Measurements from ENCODE around the gene PBXIP1. TPM values are rescaled to one million over a fixed set of nuclear protein-coding genes. Genes with fewer than 3 reads are reported as not detected.

Gene PBXIP1
- total and polyA plus RNA-seq, 7 donors: 13.6 to 149 (median 77.7) TPM

DNA sequence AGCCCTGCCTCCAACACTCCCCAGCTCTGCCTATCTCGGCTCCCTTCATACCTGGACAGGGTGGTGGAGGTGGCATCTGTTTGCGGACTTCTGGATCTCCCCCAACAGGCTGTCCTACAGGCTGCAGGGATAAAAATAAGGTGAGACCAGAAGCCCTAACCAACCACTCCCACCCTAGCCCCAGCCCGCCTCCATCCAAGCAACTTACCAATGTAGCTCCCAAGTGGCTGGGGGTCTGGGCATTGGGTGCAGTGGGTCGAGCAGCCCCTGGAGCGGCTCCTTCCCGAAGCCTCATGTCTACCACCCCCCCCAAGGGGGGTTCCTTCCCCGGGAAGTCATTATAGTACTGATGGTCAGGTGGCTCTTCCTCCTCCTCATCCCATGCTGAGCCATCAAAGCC is 10.2 kb upstream of the PBXIP1 start:
- no peaks in the 10 kb centered on the region for H3K27me3 ChIP-seq (ENCODE audit: insufficient read depth in 3 of 3, low read length in 2 of 3)
- peaks cover 0 to 66% of the 10 kb centered on the region in 2 donors for H3K36me3 ChIP-seq (ENCODE audit: insufficient read depth in 1 of 2, low read depth in 1 of 2)
- peaks cover 39% of the 10 kb centered on the region for H3K4me1 ChIP-seq
- no peaks in the 10 kb centered on the region for H3K9me3 ChIP-seq
- TF ChIP-seq, protein P1, sequence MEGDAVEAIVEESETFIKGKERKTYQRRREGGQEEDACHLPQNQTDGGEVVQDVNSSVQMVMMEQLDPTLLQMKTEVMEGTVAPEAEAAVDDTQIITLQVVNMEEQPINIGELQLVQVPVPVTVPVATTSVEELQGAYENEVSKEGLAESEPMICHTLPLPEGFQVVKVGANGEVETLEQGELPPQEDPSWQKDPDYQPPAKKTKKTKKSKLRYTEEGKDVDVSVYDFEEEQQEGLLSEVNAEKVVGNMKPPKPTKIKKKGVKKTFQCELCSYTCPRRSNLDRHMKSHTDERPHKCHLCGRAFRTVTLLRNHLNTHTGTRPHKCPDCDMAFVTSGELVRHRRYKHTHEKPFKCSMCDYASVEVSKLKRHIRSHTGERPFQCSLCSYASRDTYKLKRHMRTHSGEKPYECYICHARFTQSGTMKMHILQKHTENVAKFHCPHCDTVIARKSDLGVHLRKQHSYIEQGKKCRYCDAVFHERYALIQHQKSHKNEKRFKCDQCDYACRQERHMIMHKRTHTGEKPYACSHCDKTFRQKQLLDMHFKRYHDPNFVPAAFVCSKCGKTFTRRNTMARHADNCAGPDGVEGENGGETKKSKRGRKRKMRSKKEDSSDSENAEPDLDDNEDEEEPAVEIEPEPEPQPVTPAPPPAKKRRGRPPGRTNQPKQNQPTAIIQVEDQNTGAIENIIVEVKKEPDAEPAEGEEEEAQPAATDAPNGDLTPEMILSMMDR (IDR thresholded peaks at IDR 0.05): no peak
- intact Hi-C loops (cut with DNase I): no loop called here
- peak overlapping the region; percentile 60 for H3K27ac ChIP-seq
- DNase-seq: no peak
- H3K4me3 ChIP-seq: no peak overlapping the region
- 82 to 88% (median 82%) methylated on average over 7 of the region's 7 CpGs for WGBS, 3 donors
- no peak for ATAC-seq

DNA sequence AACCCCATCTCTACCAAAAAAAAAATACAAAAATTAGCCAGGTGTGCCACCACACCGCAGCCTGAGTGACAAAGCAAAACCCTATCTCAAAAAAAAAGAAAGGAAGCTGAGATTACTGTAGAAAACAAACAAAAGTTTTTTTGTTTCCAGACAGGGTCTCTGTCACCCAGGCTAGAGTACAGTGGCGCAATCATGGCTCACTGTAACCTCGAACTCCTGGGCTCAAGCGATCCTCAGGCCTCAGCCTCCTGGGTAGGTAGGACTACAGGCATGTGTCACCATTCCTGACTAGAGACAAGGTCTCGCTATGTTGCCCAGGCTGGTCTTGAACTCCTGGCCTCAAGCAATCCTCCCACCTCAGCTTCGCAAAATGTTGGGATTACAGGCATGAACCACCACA is 8.5 kb upstream of the PBXIP1 start:
- Histone ChIP-seq H3K4me1 (peaks cover 30% of the 10 kb centered on the region), H3K36me3 (ENCODE audit: insufficient read depth in 1 of 2, low read depth in 1 of 2) (peaks cover 0 to 69% of the 10 kb centered on the region in 2 donors)
- WGBS, 3 donors: 84 to 95% (median 89%) methylated on average over 6 of the region's 6 CpGs

DNA sequence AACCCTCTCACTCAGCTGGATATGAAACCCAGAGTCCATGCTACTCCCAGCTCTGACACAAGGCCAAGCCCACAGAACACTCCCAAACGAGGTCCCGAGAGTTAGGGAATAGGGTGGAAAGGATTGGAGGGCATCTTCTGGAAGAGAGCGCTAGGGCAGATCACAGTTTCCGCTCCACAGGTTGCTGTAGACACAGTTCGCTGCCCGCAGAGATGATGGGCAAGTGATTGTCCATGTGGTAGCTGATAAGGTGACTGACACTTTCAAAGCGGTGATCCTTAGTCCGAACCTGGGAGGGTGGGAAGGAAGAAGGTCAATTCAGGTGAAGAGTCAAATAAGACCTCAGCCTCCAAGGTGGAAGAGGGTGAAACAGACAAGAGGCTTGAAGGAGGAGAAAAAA is 7.7 kb upstream of the PBXIP1 start:
- H3K4me3 ChIP-seq: peak overlapping the region; percentile 76
- H3K27me3 ChIP-seq (ENCODE audit: insufficient read depth in 3 of 3, low read length in 2 of 3): no peaks in the 10 kb centered on the region
- H3K36me3 ChIP-seq (ENCODE audit: insufficient read depth in 1 of 2, low read depth in 1 of 2): peaks cover 0 to 69% of the 10 kb centered on the region in 2 donors
- WGBS, 3 donors: 74 to 84% (median 75%) methylated on average over 8 of the region's 8 CpGs
- TF ChIP-seq, protein P1 (IDR thresholded peaks at IDR 0.05): no peak
- intact Hi-C loops (cut with DNase I): loop anchor here (2.0 to 5.0 kb wide), 2 partner anchors 39 to 53 kb away; partner anchors contain the start of gene ZBTB7B (in 1 of the 2)
- DNase-seq (peak; percentile 4 to 33), ATAC-seq (no peak)
- peaks cover 30% of the 10 kb centered on the region for H3K4me1 ChIP-seq
- peak overlapping the region; percentile 23 for H3K27ac ChIP-seq
- no peaks in the 10 kb centered on the region for H3K9me3 ChIP-seq

More for the DNA sequence above, 8.5 kb upstream of the PBXIP1 start:
- peak; percentile 2 to 9 for DNase-seq
- TF ChIP-seq, protein P1 (IDR thresholded peaks at IDR 0.05): no peak
- no peaks in the 10 kb centered on the region for H3K27me3 ChIP-seq (ENCODE audit: insufficient read depth in 3 of 3, low read length in 2 of 3)
- intact Hi-C loops (cut with DNase I): loop anchor here in 1 of 2 donors (5.0 kb wide), 1 partner anchor 38 kb away; the partner anchor contains the start of gene ZBTB7B
- H3K27ac ChIP-seq: peak overlapping the region; percentile 23
- no peaks in the 10 kb centered on the region for H3K9me3 ChIP-seq
- no peak for ATAC-seq
- no peak overlapping the region for H3K4me3 ChIP-seq

DNA sequence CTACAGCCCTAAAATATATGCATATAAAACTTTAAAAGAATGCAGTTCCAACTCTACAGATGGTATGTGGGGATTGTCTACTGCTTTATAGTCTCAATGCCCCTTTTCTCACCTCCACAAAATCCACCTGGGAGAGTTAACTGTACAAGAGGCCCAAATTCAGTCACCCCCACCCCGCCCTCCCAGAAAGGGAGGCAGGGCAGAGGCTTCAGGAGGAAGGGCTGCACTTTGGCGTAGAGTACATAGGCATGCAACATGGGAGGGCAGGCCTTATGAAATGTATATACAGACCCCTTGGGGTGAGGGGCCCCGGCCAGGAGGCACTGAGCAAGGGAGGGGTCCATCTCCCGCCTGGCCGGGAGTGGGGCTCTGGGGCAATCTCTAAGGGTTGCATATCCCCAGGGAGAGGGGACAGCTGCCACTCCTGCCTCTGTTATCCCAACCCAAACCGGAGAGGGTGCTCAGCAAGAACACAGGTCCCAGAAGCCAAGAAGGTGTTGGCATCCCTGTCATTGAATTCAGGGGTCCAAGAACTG is 7.0 kb upstream of the PBXIP1 start:
- Histone ChIP-seq H3K27ac (peak overlapping the region; percentile 93), H3K4me3 (peak overlapping the region; percentile 76), H3K9me3 (no peaks in the 10 kb centered on the region), H3K36me3 (ENCODE audit: insufficient read depth in 1 of 2, low read depth in 1 of 2) (peaks cover 0 to 70% of the 10 kb centered on the region in 2 donors), H3K27me3 (ENCODE audit: insufficient read depth in 3 of 3, low read length in 2 of 3) (no peaks in the 10 kb centered on the region), H3K4me1 (peaks cover 30% of the 10 kb centered on the region)
- ATAC-seq: no peak
- TF ChIP-seq, protein P1 (IDR thresholded peaks at IDR 0.05): no peak
- intact Hi-C loops (cut with DNase I): loop anchor here (2.0 to 5.0 kb wide), 2 partner anchors 39 to 54 kb away; partner anchors contain the start of gene ZBTB7B (in 1 of the 2)
- peak; percentile 12 to 51 for DNase-seq
- WGBS, 3 donors: 49 to 61% (median 58%) methylated on average over 6 of the region's 6 CpGs
